Cardiac muscle cell (in vitro differentiated cells and primary cell): Measurements from ENCODE around the gene LYPD6B. TPM values are rescaled to one million over a fixed set of nuclear protein-coding genes. Genes with fewer than 3 reads are reported as not detected.

ENCODE experiments used
- DNase-seq, 2 donors: peaks; one replicate each; pipeline versions ENCODE4 v3.0.0 to v3.0.0-alpha.2; 2010 to 2017; ENCODE audit warnings: low read depth in 1 of 2, low spot score in 1 of 2
- H3K27ac ChIP-seq: fragments of 200-600 bp; sonication (generic); 2 replicates; pipeline ENCODE4 v1.5.1; 2016
- H3K27me3 ChIP-seq: fragments of 200-600 bp; sonication (generic); 2 replicates; pipeline ENCODE4 v1.6.0; 2016; ENCODE audit warnings: control low read depth
- H3K36me3 ChIP-seq: fragments of 200-600 bp; sonication (generic); 2 replicates; pipeline ENCODE4 v1.5.1; 2016; ENCODE audit warnings: control low read depth
- H3K4me1 ChIP-seq: fragments of 200-600 bp; sonication (generic); 2 replicates; pipeline ENCODE4 v1.8.1; 2017; ENCODE audit warnings: low read depth, mild to moderate bottlenecking, mixed run types
- H3K4me3 ChIP-seq: fragments of 200-600 bp; sonication (generic); 2 replicates; pipeline ENCODE4 v1.5.1; 2016; ENCODE audit warnings: mild to moderate bottlenecking
- H3K9me3 ChIP-seq: fragments of 200-600 bp; sonication (generic); 2 replicates; pipeline ENCODE4 v1.5.1; 2017; ENCODE audit warnings: low read depth, mild to moderate bottlenecking, control low read depth
- polyA plus RNA-seq: library from polyadenylated mRNA; unstranded; fragments of >200 nt; fragmentation: Nextera tagmentation; extraction: Ambion mirVana; gene quantifications from 2 replicates; pipeline ENCODE4 v1.2.1, GENCODE V29; 2016
- total RNA-seq: library from RNA; depleted of rRNA; stranded (reverse); fragments of >200 nt; gene quantifications from 2 replicates; pipeline ENCODE4 v1.2.3, GENCODE V29; 2016
- TF ChIP-seq, protein P1 (sequence below): IDR thresholded peaks from 2 replicates; pipeline ENCODE4 v1.5.1; 2012; ENCODE audit warnings: low read depth, mild to moderate bottlenecking, low read length

Gene LYPD6B
- total and polyA plus RNA-seq, 2 experiments from 2014 or later, result 1.6 to 5.7 TPM

DNA sequence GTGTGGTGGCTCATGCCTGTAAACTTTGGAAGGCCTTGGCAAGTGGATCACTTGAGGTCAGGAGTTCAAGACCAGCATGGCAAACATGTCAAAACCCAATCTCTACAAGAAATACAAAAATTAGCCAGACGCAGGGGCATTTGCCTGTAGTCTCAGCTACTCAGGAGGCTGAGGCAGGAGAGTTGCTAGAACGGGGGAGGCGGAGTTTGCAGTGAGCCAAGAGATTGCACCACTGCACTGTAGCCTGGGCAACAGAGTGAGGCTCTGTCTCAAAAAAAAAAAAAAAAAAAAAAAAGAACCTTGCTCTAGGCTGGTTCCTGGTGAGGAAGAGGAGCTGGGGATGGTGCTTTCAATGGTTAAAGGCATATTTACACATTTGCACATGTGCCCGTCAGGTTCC is 129.4 kb downstream of the LYPD6B start:
- no peak overlapping the region for H3K27ac ChIP-seq
- DNase-seq, result peak in 1 of 2 donors; percentile 25
- no peaks in the 10 kb centered on the region for H3K9me3 ChIP-seq
- TF ChIP-seq, protein P1, sequence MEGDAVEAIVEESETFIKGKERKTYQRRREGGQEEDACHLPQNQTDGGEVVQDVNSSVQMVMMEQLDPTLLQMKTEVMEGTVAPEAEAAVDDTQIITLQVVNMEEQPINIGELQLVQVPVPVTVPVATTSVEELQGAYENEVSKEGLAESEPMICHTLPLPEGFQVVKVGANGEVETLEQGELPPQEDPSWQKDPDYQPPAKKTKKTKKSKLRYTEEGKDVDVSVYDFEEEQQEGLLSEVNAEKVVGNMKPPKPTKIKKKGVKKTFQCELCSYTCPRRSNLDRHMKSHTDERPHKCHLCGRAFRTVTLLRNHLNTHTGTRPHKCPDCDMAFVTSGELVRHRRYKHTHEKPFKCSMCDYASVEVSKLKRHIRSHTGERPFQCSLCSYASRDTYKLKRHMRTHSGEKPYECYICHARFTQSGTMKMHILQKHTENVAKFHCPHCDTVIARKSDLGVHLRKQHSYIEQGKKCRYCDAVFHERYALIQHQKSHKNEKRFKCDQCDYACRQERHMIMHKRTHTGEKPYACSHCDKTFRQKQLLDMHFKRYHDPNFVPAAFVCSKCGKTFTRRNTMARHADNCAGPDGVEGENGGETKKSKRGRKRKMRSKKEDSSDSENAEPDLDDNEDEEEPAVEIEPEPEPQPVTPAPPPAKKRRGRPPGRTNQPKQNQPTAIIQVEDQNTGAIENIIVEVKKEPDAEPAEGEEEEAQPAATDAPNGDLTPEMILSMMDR, result no peak
- no peaks in the 10 kb centered on the region for H3K27me3 ChIP-seq
- no peaks in the 10 kb centered on the region for H3K36me3 ChIP-seq
- H3K4me3 ChIP-seq, result no peak overlapping the region
- H3K4me1 ChIP-seq, result peaks cover 42% of the 10 kb centered on the region

DNA sequence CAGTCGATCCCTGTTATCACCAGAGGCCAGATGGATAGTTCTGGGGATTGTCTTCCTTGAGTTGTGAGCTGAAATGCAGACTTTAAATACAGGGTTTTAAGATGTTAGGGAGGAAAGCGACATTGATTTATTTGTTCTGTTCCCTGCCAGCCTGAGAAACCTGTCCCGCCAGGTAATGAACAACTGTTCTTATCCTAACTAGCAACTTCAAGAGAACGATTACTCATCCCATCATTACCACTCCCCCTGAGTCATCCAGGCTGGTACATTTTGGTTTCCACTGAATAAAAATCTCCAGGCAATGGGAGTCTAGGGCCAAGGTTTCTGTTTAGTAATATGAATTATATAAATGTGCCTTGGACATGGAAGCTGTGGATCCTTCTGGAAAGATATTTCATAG is 131.2 kb downstream of the LYPD6B start:
- no peaks in the 10 kb centered on the region for H3K27me3 ChIP-seq

DNA sequence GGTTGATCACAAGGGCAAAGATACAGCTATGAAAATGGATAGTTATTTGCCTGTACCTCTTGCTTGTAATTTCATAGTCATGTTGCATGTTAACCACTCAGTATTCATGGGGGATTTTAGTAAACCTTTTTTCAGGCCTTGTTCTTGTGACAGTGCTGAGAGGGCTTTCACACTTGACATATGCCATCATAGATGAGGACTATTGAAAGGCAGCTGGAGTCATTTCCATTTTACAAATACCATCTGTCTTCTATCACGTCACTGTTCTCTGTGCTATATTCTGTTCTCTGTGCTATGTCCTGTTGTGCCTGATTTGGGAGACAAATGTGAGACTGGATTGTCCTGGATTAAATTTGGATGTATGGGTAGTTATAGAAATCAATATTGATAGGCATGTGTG is 131.7 kb downstream of the LYPD6B start:
- peaks cover 42% of the 10 kb centered on the region for H3K4me1 ChIP-seq
- H3K27ac ChIP-seq, result peak overlapping the region; percentile 56
- H3K27me3 ChIP-seq, result no peaks in the 10 kb centered on the region
- no peaks in the 10 kb centered on the region for H3K36me3 ChIP-seq
- H3K4me3 ChIP-seq, result no peak overlapping the region
- no peaks in the 10 kb centered on the region for H3K9me3 ChIP-seq
- TF ChIP-seq, protein P1, result no peak
- no peak for DNase-seq

More for the DNA sequence above, 131.2 kb downstream of the LYPD6B start:
- H3K36me3 ChIP-seq, result no peaks in the 10 kb centered on the region
- no peak overlapping the region for H3K4me3 ChIP-seq
- peak overlapping the region; percentile 56 for H3K27ac ChIP-seq
- DNase-seq, result no peak
- H3K9me3 ChIP-seq, result no peaks in the 10 kb centered on the region
- TF ChIP-seq, protein P1, result no peak
- peaks cover 42% of the 10 kb centered on the region for H3K4me1 ChIP-seq

DNA sequence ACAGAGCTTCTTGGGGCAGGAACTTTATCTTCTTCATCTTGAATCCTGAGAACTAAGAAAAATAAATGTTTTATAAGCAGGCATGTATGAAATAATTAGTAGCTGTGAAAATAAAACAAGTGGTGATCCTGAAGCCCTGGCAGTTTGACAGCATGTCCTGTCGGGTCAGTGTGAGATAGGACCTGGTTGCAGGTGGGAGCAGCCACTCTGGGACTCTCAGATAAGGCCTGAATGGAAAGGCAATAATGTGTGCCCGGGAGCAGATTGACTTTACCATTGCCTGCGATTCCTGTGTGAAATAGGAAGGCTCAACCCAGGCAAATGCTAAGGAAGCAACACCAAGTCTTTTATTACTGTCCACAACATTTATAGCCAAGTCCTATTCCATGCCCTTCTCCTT is 132.4 kb downstream of the LYPD6B start:
- TF ChIP-seq, protein P1, result no peak
- Histone ChIP-seq H3K27me3 (no peaks in the 10 kb centered on the region), H3K4me1 (peaks cover 42% of the 10 kb centered on the region), H3K9me3 (no peaks in the 10 kb centered on the region), H3K36me3 (no peaks in the 10 kb centered on the region), H3K4me3 (no peak overlapping the region), H3K27ac (peak overlapping the region; percentile 56)
- DNase-seq, result peak in 1 of 2 donors; percentile 40

DNA sequence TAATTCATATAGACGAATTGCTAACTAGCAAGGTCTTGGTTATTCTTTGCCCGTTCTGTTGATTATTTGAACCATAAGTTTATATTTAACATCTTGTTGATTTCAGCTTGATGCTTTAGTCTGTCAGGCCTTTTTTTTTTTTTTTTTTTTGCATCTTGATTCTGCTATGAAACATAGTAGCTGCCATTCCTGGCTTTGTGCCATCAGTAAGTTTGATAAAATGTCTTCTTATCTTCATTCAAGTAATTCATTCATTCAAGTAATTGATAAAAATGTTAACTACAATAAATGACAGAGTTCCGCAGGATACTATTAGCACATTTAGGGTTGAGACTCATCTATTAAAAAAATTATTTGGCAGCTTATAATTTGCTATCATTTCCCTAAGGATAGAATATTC is 134.7 kb downstream of the LYPD6B start:
- DNase-seq, result no peak
- Histone ChIP-seq H3K4me1 (peaks cover 33% of the 10 kb centered on the region), H3K4me3 (no peak overlapping the region), H3K36me3 (no peaks in the 10 kb centered on the region), H3K27ac (no peak overlapping the region), H3K9me3 (no peaks in the 10 kb centered on the region), H3K27me3 (no peaks in the 10 kb centered on the region)
- TF ChIP-seq, protein P1, result no peak

DNA sequence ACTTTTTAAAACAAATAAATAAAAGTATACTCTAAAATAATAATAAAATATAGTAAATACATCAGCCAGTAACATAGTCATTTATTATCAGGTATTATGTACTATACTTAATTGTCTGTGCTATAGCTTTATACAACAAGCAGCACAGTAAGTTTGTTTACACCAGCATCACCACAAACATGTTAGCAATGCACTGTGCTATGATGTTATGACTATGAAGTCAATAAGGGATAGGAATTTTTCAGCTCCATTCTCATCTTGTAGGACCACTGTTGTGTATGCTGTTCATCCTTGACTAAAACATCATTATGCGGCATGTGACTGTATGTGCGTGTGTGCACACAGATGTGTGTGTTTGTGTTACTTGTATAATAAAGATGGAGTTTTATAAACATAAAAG is 137.5 kb downstream of the LYPD6B start:
- no peak for DNase-seq
- TF ChIP-seq, protein P1, result no peak
- Histone ChIP-seq H3K9me3 (no peaks in the 10 kb centered on the region), H3K27me3 (no peaks in the 10 kb centered on the region), H3K36me3 (no peaks in the 10 kb centered on the region), H3K27ac (no peak overlapping the region), H3K4me3 (no peak overlapping the region), H3K4me1 (peaks cover 22% of the 10 kb centered on the region)
